PFSK-1 (cell line): ENCODE results near the gene PRIMPOL.

ENCODE experiments used
- FOXP2 ChIP-seq: optimal IDR thresholded peaks from 2 replicates; pipeline ENCODE3; 2011; ENCODE audit warnings: borderline replicate concordance, control low read depth, inconsistent platforms; ENCODE audit not compliant: insufficient read depth; ENCODE audit errors: extremely low read length, extremely low read depth
- POLR2AphosphoS5 ChIP-seq: IDR thresholded peaks from 2 replicates; pipeline ENCODE4 v1.6.1; 2012; ENCODE audit warnings: low read depth, mild to moderate bottlenecking, control low read depth, low read length, moderate library complexity
- REST ChIP-seq, 2 experiments: IDR thresholded peaks; 2 replicates each; pipeline versions ENCODE4 v1.6.1 to v1.8.0; 2011 to 2012; ENCODE audit warnings: low read depth in 2 of 2, low read length in 2 of 2, control low read depth in 1 of 2, inconsistent platforms in 1 of 2, mild to moderate bottlenecking in 1 of 2, moderate library complexity in 1 of 2; ENCODE audit not compliant: insufficient read depth in 1 of 2
- SIN3A ChIP-seq: IDR thresholded peaks from 2 replicates; pipeline ENCODE4 v1.6.1; 2012; ENCODE audit warnings: mild to moderate bottlenecking, low read length, moderate library complexity, borderline replicate concordance; ENCODE audit not compliant: insufficient read depth
- TAF1 ChIP-seq: IDR thresholded peaks from 2 replicates; pipeline ENCODE4 v1.6.1; 2012; ENCODE audit warnings: low read length, control low read depth, borderline replicate concordance; ENCODE audit not compliant: insufficient read depth

PRIMPOL gene

GRCh38 chr4:184616633-184617551, 32.6 kb upstream of the PRIMPOL start:
- TF ChIP-seq POLR2AphosphoS5, result no peak
- TF ChIP-seq REST (IDR thresholded peaks at IDR 0.05; ENCODE audit: insufficient read depth in 1 of 2, low read depth in 2 of 2, low read length in 2 of 2), result no peak
- TF ChIP-seq FOXP2, result no peak
- TF ChIP-seq SIN3A, result no peak

GRCh38 chr4:184617600-184618196, 31.8 kb upstream of the PRIMPOL start:
- TF ChIP-seq REST (IDR thresholded peaks at IDR 0.05; ENCODE audit: insufficient read depth in 1 of 2, low read depth in 2 of 2, low read length in 2 of 2), result no peak
- TF ChIP-seq POLR2AphosphoS5, result no peak
- TF ChIP-seq FOXP2, result no peak
- TF ChIP-seq TAF1, result no peak
- no peak for TF ChIP-seq SIN3A

GRCh38 chr4:184620212-184620867, 29.2 kb upstream of the PRIMPOL start:
- TF ChIP-seq REST (IDR thresholded peaks at IDR 0.05; ENCODE audit: insufficient read depth in 1 of 2, low read depth in 2 of 2, low read length in 2 of 2), result no peak
- no peak for TF ChIP-seq POLR2AphosphoS5
- no peak for TF ChIP-seq FOXP2
- TF ChIP-seq TAF1, result no peak
- no peak for TF ChIP-seq SIN3A

GRCh38 chr4:184621518-184621917, 28.0 kb upstream of the PRIMPOL start:
- TF ChIP-seq REST (IDR thresholded peaks at IDR 0.05; ENCODE audit: insufficient read depth in 1 of 2, low read depth in 2 of 2, low read length in 2 of 2), result no peak
- no peak for TF ChIP-seq POLR2AphosphoS5
- TF ChIP-seq SIN3A, result no peak
- TF ChIP-seq FOXP2, result no peak
- TF ChIP-seq TAF1, result no peak
